ENCODE data around the gene TEDC2.

GRCh38 chr16:2477327-2477726 is 17.4 kb downstream of the TEDC2 start:
- no peak for TF ChIP-seq CTCF (conservative IDR thresholded peaks at IDR 0.05; ENCODE audit: low read depth, low read length)
- no peak for TF ChIP-seq EZH2 (IDR thresholded peaks at IDR 0.05; ENCODE audit: low read length, unreplicated experiment)
- no peak for TF ChIP-seq EZH2phosphoT487 (IDR thresholded peaks at IDR 0.05; ENCODE audit: borderline replicate concordance, low read length)

Data from PC-3 (cell line).